ENCODE results near the gene PYGM.
A peak's percentile ranks its signal among the peaks of the same experiment; 100 is the strongest.

PYGM gene

DNA sequence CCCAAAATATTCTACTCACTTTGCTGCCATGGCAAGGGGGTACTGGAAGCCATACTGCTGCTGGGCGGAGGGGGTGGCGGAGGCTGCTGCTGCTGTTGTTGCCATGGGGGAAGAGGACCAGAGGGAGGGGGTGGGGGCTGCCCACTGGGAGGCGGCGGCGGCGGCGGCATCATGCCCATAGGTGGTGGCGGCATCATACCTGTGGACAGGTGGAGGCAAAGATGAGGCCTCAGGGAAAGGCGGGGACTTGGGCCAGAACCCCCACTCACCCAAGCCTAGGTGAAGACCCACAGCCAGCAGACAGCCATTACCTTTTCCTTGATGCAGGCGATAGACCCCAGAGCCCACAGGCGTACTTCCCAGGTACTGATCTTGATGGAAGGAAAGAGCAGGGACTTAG is 7.1 kb upstream of the PYGM start:
- DNase-seq: no peak

DNA sequence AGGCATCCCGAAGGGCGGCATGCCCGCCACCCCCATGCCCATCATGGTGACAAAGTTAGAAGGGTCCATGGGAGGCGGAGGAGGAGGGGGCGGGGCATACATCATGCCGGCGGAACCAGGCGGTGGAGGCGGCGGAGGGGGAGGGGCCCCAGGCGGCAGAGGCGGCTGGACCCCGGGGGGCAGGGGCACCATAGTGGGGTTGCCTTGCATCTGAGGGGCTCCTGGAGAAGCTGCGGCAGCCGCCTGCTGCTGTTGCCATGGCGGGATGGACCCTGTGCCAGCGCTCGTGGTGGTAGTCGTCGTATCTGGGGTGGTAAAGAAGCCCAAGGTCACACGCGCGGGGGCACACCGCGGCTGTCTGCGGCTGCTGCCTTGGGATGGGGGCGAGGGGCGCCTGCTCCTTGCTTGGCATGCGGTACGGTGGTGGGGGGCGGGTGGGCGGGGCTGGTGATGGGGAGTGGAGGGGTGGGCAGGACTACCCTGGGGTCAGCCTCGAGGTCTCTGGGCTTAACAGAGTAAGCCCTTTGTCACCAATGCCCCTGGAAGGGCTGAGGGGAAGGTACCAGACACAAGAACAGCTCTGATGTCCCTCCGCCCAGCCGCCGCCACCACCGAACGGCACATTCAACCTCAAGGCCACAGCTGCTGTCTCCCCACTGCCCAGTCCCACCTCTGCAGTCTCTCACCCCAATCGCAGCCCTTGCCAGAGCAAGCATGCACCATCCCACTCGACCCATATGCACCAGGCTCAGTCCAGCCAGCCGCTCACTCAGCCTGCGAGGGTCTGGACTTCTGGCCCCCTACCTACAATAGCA is 6.3 kb upstream of the PYGM start:
- DNase-seq: no peak

DNA sequence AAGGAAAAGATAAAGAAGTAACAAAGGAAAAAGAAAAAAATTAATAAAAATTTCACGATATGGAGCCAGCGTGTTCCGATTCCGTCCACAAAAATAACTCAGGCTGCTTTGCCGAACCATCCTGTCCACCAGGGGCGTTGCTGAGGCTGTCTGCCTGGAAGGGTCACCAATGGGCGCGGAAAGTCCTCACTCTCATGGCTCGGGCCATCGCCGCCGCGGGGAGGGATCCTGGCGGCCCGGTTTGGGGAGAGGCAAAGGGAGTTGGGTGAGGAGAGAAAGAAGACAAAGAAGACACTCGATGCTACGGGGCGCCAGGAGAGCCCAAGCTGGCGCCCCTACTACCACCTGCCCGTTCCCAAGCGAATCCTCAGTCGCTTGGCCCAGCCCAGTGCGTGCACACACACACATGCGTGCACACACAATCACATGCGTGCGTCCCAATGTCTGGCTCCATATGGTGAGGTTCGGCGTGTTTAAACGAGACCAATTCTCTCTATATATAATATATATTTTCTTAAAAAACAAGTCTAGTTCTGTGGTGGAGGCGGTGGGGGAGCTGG is 5.6 kb upstream of the PYGM start:
- DNase-seq: no peak

DNA sequence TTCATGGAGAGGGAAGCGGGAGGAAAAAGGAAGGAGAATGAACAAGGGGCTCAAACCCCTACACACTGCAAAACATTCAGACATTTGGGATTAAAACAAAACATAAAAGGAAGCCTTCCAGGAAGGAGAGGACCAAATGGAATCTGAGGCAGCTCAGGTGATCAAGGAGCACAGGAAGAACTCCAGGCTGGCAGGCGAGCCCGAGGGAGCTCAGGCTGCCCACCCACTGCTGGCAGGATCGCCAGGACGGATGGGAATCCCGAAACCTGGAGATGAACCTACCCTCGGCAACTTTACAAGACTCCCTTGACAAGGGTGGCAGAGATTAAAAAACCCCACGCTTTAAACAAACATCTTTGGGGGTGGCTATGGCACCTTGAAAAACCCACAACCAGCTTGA is 5.0 kb upstream of the PYGM start:
- DNase-seq: no peak

DNA sequence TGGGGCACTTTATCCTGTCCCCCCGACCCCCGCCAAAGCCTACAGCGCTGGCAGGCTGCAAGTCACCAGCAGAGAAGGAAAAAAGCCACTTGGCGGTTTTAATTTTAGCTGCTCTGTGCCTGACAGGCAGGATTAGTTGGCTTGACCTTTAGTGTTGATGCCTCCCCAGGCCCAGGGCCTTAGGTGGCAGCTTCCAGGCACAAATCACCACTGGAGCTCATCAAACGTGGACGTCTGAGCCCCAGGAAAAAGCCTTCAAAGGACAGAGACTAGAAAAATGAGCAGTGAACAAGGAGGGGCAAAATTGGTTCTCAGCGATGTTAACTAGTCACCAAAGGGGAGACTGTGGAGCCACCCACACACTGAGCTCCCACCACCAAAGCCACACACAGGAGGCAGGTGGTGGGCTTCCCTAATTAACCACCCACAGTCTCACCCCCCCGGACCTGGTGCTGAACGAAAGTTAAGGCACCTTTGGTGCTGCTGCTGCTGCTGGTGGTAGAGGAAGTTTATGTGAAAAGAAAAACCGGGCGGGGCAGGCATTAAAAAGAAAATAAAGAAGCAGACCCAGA is 4.4 kb upstream of the PYGM start:
- DNase-seq: peak; percentile 51

DNA sequence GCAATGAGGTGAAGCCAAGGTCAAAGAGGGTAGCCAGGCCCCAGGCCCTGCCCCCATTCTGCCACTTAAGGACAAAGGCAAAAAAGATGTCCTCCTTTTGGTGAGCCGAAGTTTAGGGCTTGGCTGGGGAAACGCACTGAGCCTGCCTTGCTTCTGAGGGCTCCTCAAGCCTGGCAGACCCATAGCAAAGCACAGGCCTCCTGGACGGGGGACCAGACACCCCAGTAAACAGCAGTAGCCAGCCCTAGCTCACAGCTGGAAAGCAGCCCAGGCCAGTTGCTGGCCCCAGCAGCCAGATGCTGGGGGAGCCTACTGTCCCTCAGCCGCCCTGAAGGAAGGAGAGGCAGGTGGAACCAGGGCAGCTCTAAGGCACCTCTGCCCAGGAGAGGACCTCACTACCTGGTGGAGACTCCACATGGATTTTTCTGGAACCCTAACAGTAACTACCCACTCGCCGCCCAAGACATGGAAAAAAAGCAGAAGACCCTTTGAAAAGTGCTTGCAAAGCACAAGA is 3.8 kb upstream of the PYGM start:
- DNase-seq: no peak

DNA sequence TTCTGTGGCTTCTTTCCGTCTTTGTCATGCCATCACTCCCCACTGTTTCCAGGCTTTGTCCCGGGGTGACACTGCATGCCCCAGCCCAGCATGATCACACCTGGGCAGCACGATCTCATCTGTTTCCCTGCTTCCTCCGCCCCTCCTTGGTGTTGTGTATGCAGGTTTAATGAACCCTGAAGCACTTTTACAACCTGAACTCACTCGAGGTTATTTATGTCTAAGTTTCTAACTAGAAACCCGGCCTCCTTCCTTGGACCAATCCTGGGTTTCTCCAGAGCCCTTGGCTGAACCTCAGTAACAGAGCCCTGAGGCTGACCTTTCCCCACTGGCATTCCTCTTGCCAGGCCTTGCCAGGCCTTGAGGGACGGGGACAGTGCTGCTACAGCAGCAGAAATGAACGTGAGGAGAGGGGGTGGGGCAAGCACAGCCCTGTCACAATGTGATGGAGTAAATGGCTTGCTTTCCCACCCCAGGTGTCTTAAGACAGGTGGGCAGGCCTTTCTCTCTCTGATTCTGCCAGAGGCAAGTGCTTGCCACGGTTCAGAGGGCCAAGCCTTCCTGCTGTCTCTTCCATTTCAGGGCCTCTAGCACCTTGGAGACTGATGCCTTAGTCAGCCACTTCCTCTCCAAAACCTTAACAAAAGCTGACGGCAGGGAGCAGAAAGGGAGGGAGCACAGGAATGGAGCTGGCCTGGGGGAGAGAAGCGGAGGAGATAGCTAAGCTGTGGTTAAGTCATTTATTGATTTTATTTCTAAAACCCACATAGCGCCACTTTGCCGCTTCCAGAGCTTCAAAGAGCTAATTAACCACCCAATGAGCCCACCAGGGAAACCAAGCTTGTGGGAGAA is 3.1 kb upstream of the PYGM start:
- no peak for DNase-seq

DNA sequence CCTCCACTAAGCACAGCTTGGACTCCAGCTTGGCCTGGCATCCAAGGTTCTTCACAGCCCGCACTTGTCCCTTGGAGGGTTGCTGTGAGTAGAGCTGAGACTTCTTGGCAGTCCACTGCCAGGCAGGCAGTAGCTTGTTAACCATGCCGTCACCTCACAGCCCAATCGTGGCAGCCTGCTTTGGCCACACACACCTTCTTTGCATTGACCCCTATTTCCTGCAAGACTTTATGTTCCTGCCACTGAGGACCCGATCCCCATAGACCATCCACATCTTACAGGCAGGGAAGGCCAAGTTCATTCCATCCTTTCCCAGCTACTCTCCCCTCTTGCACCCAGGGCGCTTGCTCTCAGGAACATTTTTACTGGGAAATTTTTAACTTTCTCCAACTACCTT is 2.5 kb upstream of the PYGM start:
- no peak for DNase-seq

DNA sequence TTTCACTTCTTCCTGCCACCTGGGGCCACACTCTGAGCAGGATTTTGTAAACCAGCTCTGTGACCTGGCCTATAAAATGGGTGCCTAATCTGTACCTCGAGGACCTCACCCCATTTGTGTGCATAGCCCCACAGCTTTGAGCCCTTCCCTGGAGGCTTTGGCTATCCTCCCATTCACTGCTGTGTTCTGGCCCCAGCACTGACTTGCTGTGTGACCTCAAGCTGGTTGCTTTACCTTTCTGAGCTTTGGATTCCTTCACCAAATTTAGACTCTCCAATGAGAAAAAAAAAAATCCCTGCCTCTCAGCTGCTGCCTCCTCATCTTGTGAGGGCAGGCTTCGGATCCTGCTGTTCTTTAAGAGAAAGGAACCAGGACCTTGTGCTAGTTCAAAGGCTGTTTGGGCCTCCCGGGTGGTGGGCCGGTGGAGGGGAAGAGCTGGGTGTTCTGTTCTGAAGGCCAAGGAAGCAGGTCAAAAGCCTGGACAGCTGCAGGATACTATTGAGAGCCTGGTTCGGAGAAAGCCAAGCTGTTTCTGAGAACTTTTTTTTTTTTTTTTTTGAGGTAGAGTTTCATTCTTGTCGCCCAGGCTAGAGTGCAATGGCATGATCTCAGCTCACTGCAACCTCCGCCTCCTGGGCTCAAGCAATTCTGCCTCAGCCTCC is 1.1 kb upstream of the PYGM start:
- no peak for DNase-seq

DNA sequence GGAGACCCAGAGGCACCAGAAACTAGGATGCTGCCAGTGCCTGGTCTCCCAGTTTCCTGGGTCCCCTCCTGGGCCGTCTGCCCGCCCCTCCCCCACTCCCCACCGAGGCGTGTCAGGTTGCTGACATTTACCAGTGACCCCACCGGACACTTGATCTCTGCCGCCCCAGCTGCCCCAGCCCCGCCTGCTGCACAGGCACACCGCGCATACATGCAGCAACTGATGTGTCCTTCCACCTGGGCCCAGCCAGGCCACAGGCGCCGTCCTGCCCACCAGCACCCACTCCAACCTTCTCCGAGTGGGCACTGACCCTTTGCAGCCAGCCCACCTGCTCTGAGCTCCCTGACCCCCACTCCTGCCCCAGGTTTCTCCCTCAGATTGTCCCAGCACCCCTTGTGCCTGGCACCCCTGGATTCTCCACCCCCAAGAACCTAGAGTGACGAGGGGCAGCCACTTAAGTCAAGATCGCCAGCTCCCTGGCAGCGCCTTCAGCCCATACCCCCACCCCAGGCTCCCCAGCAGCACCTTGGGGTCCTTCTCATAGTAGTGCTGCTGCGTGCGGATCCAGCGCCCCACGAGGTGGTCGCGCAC is 548 bp downstream of the PYGM start:
- DNase-seq: no peak

DNA sequence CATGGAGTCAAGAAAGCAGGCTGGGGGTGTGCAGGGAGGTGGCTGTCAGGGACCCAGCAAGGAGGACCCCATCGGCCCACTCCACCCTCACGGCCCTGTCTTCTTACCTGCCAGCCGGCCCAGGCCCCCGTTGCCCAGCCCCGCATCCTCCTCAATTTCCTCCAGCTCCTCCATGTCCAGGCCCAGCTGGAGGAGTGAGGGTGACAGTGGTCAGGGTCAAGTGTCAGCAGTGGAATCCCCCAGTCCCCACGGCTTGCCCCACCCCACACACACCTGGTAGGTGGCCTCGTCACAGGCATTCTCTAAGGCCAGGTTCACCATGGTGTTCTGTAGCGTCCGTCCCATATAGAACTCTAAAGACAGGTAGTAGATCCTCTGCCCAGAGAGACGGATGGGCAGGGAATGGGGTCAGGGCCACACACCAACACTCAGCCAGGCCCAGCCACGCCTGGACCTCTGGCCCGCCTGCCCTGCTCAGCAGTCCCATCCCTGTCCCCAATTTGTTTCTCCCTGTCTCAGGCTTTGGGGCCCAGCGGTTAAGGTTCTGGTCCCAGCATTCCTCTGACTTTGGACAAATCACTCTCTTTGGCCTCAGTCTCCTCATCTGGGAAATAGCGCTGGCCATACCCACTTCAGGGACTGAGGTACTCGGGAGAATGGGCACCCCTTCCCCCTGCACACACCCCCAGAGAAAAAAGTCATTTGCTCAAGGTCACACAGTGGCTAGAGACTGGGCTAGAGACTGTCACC is 1.3 kb downstream of the PYGM start:
- no peak for DNase-seq

DNA sequence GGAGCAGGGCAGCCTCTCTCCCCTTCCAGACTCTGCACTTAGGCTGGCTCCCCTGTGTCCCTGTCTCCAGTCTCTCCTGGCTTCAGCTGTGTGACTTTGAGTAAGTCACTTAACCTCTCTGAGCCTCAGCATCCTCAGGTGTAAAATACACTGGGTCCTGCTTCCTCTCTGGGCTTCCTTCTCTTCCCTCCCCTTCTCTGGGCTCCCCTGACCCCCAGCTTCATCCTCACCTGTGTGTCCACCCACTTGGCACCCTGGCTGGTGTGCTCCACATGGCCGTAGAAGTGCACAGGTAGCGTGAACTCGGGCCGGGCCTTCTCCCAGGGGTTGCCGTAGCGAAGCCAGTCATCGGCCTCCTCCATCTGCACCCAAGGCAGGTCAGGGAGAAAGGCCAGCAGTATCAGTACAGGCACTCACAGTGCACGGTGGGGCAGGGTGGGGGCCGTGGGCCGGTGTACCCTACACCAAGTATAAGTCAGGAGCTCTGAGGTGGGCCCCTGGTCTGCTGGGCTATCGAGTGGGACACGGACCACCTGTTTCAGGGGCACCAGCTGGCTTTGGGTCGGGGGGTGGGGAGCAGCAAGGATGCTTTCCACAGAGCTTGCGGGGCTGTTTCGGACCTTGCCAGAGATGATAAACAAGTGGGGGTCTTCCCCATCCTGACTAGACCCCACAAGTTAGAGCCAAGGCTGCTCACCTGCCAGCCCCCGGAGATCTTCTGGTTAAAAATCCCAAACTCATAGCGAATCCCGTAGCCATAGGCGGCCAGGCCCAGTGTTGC is 2.0 kb downstream of the PYGM start:
- DNase-seq: no peak

DNA sequence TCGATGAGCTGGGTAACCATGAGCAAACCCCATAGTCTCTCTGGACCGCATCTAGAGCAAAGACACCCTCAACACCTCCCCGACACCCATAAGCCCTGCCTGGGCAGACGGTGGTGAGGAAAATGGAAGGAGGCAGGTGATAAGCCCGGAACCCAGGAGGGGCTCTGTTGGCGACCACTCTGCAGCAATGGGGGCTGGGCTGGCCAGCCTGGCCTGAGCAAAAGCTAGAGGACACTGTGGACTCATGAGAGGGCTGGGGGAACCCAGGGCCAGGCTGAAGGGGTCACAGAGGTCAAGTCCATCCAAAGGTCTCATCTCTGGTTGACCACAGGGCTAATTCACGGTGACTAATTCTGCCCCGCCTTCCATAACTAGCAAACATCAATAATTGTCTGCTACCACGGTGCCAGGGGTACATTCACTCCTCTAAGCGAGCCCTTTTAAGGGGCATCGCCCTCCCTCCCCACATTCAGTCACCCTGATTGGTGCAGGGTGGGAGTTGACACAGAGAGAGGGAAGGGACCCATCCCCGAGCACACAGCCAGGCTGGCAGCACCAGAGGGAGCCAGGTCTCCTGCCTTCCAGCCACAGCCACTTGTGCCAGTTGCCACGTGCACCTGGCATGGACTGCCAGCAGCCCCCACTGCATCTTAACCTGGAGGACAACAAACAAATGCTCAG is 4.0 kb downstream of the PYGM start:
- no peak for DNase-seq

DNA sequence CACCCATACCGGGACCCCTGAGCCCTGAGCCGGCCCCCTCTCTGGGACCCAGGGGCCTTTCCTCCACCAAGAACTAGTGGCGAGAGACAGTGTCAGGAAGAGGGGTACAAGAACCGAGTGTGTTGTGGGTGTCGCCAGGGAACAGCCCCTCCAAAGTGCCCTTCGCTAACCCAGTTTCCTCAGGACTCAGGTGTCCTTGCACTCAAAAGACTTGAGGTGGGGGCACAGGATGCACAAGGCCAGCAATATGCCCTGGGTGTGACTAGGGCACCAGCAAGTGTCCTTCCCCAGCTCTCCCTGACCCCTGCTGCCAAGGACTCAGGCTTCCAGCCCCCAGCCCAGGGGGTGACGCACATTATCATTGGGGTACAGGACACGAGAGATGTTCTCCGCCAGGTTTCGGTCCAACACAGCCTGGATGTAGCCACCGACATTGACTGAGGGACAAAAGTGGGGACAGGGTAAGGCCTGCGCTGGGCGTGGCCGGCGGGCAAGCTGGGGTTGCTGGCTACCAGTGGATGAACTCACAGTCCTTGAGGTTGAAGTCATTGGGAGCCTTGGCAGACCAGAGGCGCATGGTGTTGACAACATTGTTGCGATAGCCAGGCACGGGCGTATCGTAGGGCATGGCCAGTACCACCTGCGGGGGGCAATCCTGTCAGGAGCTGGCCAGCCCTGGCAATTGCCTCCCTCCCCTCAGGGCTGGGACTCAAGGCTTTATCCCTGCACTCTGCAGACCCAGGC is 4.7 kb downstream of the PYGM start:
- no peak for DNase-seq

DNA sequence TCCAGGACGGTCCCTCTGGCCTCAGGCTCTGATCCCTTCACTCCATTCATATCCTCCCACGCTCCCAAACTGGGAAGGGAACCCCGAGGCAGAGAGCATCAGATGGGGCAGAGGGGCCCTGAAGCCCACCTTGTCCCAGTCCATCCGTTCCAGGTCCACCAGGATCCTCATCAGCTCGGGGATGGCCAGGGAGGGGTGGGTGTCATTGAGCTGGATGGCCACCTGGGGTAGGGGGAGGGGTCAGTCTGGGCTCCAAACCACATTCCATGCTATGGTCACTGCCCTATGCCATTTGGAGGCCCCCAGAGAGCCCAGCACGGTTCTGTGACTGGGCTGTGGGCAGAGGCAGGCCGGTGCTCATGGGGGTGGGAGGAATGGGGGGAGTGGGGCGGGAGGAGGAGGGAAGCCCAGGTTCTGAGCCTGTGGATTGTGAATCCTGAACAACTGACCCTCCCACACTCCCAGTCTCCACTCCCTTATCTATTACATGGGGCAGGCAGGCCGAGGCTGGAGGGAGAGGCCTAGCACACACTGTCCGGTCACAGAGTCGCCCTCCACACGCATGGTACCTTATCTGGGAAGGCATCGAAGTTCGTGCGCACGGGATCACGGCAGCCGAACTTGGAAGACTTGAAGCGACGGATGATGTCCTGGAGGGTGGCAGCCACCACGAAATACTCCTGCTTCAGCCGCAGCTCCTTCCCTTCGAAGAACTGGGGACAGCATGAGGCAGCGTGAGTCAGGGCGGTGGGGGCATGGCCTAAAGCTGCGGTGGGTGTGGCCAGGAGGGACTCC is 5.5 kb downstream of the PYGM start:
- DNase-seq: no peak

DNA sequence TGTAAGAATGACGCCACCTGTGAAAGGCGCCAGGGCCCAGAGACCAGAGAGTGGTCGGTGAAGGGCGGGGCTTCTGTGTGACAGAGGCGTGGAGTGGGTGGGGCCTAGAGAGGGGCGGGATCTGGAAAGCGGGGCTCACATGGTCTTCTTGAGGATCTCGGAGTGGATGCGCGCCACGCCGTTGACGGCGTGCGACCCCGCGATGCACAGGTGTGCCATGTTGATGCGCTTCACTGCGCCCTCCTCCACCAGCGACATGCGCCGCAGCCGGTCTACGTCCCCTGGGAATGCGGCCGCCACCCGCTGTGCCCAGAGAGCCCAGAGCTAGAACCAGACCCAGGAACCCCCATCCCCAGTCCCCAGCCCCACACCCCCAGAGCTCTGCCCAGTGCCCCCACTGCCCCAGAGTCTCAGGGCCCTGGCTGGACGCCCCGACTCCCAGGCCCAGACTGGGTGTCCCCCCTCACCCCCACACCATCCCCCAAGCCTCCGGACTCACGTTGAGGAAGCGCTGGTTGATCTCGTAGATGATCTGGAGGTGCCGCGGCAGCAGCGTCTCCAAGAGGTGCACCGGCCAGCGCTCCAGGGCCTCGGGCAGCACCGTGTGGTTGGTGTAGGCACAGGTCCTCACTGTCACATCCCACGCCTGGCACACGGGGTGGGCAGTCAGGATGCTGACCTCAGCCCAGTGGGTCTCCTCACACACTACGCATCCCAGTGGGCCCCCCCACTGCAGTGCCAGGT is 6.2 kb downstream of the PYGM start:
- no peak for DNase-seq

DNA sequence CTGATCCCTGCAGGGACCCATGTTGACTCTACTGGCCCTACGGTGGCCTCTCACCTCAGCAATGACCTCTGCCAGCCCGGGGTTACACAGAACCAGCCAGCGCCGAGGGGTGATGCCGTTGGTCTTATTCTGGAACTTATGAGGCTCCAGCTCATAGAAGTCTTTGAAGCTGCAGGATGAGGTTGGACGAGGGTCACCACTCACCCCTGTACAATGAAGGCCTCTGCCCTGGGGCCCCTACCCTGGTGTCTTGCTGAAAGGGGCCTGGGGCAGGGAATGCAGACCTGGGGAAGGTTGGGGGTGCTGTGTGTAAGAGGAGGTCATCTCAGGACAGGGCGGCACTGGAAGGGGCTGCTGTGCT is 6.8 kb downstream of the PYGM start:
- DNase-seq: no peak

All from stimulated activated CD4-positive, alpha-beta T cell treated with anti-CD3 and anti-CD28 coated beads, Interleukin-4, amount 100 ng/mL, for 24 hours (primary cell).